ENCODE measurements around the gene CREB3L4.

The CREB3L4 gene

DNA sequence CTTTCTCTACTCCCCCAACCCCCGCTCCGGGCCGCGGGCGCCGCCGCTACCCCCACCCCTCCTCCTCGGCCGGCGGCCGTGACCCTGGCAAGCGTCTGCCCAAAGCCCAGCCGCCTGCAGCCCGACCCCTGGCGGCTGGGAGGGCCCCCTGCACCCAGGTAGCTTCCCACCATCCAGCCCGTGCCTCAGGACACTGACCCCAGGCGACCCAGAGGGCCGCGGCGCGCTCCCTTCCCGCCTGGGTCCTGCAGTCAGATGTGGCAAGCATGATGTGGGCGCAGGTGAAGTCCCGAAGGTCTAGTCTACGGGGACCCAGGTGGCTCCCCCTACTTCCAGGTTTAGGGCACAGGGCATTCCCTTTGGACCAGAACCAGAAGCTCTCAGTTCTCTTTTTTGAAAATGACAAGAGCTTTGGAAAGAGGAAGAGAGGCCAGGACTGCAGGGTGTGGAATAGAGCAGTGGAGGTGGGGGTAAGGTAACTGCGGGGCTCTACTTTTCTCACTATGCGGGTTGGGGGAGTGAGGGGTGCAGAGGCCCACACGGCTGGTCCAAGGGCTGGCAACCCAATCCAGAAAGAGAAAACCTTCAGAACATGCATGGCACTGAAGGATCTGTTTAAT is 21.0 kb upstream of the CREB3L4 start, which contains the start of gene DENND4B (continued):
- TF ChIP-seq ZBTB8A (tag by site-specific recombination; IDR thresholded peaks at IDR 0.05), result no peak
- no peak for TF ChIP-seq ZNF311 (tag by site-specific recombination; IDR thresholded peaks at IDR 0.05; ENCODE audit: borderline replicate concordance)
- TF ChIP-seq, protein P1, sequence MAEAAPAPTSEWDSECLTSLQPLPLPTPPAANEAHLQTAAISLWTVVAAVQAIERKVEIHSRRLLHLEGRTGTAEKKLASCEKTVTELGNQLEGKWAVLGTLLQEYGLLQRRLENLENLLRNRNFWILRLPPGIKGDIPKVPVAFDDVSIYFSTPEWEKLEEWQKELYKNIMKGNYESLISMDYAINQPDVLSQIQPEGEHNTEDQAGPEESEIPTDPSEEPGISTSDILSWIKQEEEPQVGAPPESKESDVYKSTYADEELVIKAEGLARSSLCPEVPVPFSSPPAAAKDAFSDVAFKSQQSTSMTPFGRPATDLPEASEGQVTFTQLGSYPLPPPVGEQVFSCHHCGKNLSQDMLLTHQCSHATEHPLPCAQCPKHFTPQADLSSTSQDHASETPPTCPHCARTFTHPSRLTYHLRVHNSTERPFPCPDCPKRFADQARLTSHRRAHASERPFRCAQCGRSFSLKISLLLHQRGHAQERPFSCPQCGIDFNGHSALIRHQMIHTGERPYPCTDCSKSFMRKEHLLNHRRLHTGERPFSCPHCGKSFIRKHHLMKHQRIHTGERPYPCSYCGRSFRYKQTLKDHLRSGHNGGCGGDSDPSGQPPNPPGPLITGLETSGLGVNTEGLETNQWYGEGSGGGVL (tag by site-specific recombination; IDR thresholded peaks at IDR 0.05), result peak; percentile 61
- no peak for TF ChIP-seq KLF10 (tag by site-specific recombination; IDR thresholded peaks at IDR 0.05)
- TF ChIP-seq ZNF416 (tag by site-specific recombination; IDR thresholded peaks at IDR 0.05), result no peak
- peak; percentile 28; the same call in 1 of the 2 replicates for TF ChIP-seq ZBTB48 (tag by site-specific recombination; IDR thresholded peaks at IDR 0.05)
- no peak for TF ChIP-seq GLI2 (tag by site-specific recombination; IDR thresholded peaks at IDR 0.05; ENCODE audit: borderline replicate concordance, low read depth)
- TF ChIP-seq, protein P2, sequence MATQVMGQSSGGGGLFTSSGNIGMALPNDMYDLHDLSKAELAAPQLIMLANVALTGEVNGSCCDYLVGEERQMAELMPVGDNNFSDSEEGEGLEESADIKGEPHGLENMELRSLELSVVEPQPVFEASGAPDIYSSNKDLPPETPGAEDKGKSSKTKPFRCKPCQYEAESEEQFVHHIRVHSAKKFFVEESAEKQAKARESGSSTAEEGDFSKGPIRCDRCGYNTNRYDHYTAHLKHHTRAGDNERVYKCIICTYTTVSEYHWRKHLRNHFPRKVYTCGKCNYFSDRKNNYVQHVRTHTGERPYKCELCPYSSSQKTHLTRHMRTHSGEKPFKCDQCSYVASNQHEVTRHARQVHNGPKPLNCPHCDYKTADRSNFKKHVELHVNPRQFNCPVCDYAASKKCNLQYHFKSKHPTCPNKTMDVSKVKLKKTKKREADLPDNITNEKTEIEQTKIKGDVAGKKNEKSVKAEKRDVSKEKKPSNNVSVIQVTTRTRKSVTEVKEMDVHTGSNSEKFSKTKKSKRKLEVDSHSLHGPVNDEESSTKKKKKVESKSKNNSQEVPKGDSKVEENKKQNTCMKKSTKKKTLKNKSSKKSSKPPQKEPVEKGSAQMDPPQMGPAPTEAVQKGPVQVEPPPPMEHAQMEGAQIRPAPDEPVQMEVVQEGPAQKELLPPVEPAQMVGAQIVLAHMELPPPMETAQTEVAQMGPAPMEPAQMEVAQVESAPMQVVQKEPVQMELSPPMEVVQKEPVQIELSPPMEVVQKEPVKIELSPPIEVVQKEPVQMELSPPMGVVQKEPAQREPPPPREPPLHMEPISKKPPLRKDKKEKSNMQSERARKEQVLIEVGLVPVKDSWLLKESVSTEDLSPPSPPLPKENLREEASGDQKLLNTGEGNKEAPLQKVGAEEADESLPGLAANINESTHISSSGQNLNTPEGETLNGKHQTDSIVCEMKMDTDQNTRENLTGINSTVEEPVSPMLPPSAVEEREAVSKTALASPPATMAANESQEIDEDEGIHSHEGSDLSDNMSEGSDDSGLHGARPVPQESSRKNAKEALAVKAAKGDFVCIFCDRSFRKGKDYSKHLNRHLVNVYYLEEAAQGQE (tag by site-specific recombination; IDR thresholded peaks at IDR 0.05), result no peak
- TF ChIP-seq ZNF26 (tag by site-specific recombination; IDR thresholded peaks at IDR 0.05), result no peak
- TF ChIP-seq, protein P3, sequence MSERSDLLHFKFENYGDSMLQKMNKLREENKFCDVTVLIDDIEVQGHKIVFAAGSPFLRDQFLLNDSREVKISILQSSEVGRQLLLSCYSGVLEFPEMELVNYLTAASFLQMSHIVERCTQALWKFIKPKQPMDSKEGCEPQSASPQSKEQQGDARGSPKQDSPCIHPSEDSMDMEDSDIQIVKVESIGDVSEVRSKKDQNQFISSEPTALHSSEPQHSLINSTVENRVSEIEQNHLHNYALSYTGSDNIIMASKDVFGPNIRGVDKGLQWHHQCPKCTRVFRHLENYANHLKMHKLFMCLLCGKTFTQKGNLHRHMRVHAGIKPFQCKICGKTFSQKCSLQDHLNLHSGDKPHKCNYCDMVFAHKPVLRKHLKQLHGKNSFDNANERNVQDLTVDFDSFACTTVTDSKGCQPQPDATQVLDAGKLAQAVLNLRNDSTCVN (tag by site-specific recombination; optimal IDR thresholded peaks at IDR 0.05), result no peak
- TF ChIP-seq ZNF292 (tag by site-specific recombination; IDR thresholded peaks at IDR 0.05; ENCODE audit: borderline replicate concordance, low read depth), result no peak
- TF ChIP-seq ZNF202 (tag by site-specific recombination; IDR thresholded peaks at IDR 0.05; ENCODE audit: borderline replicate concordance), result no peak
- no peak; the same call in 1 of the 2 replicates for TF ChIP-seq ZFP69B (tag by site-specific recombination; IDR thresholded peaks at IDR 0.05)
- TF ChIP-seq ZNF184 (tag by site-specific recombination; IDR thresholded peaks at IDR 0.05), result 0 out of 2 replicates have a peak, but pooled peaks have one; percentile 32
- peak; percentile 75; the same call in 1 of the 2 replicates for TF ChIP-seq ZNF660 (tag by site-specific recombination; IDR thresholded peaks at IDR 0.05)
- no peak for TF ChIP-seq ZNF37A (tag by site-specific recombination; IDR thresholded peaks at IDR 0.05)
- TF ChIP-seq TCF7L2 (IDR thresholded peaks at IDR 0.05; ENCODE audit: borderline replicate concordance, low read depth, low read length), result no peak
- TF ChIP-seq ZNF350 (tag by site-specific recombination; IDR thresholded peaks at IDR 0.05), result no peak
- TF ChIP-seq, protein P4, sequence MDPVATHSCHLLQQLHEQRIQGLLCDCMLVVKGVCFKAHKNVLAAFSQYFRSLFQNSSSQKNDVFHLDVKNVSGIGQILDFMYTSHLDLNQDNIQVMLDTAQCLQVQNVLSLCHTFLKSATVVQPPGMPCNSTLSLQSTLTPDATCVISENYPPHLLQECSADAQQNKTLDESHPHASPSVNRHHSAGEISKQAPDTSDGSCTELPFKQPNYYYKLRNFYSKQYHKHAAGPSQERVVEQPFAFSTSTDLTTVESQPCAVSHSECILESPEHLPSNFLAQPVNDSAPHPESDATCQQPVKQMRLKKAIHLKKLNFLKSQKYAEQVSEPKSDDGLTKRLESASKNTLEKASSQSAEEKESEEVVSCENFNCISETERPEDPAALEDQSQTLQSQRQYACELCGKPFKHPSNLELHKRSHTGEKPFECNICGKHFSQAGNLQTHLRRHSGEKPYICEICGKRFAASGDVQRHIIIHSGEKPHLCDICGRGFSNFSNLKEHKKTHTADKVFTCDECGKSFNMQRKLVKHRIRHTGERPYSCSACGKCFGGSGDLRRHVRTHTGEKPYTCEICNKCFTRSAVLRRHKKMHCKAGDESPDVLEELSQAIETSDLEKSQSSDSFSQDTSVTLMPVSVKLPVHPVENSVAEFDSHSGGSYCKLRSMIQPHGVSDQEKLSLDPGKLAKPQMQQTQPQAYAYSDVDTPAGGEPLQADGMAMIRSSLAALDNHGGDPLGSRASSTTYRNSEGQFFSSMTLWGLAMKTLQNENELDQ (tag by site-specific recombination; IDR thresholded peaks at IDR 0.05; ENCODE audit: low read depth), result no peak
- TF ChIP-seq ZBTB11 (tag by site-specific recombination; conservative IDR thresholded peaks at IDR 0.05; ENCODE audit: low read depth), result no peak
- TF ChIP-seq ZNF274 (IDR thresholded peaks at IDR 0.05; ENCODE audit: low read length), result no peak
- TF ChIP-seq ZNF274 (tag by site-specific recombination; IDR thresholded peaks at IDR 0.05; ENCODE audit: borderline replicate concordance), result no peak
- no peak for TF ChIP-seq EGR2 (tag by site-specific recombination; IDR thresholded peaks at IDR 0.05; ENCODE audit: low read depth)
- peak; percentile 39 for TF ChIP-seq ZXDB (tag by site-specific recombination; IDR thresholded peaks at IDR 0.05)
- TF ChIP-seq OVOL3 (tag by site-specific recombination; IDR thresholded peaks at IDR 0.05), result no peak

Measured in HEK293 (cell line).